ENCODE results near the gene NPHS1. TPM values are rescaled to one million over a fixed set of nuclear protein-coding genes. Genes with fewer than 3 reads are reported as not detected.

The NPHS1 gene
- total RNA-seq, 4 donors from 2014 or later, result not detected

- H3K27ac ChIP-seq, result no peak overlapping the region
- peaks cover 0 to 5% (median 0%) of the 10 kb centered on the region in 4 donors for H3K4me1 ChIP-seq
- no peaks in the 10 kb centered on the region for H3K36me3 ChIP-seq
- no peak overlapping the region for H3K4me3 ChIP-seq
- H3K27me3 ChIP-seq, result peaks cover 76% of the 10 kb centered on the region
- in situ Hi-C loops (cut with MboI; ENCODE audit: low pct_ligation_motif_present in 1 of 4, low pct_unique_long_range_greater_than_20kb in 1 of 4, low sequenced_read_pairs in 3 of 4), result no loop called here
- intact Hi-C loops (cut with DNase I; ENCODE audit: low total_unique reads), result no loop called here
- no peak for TF ChIP-seq EP300 (IDR thresholded peaks at IDR 0.05; ENCODE audit: low read depth)
- TF ChIP-seq, protein P1, sequence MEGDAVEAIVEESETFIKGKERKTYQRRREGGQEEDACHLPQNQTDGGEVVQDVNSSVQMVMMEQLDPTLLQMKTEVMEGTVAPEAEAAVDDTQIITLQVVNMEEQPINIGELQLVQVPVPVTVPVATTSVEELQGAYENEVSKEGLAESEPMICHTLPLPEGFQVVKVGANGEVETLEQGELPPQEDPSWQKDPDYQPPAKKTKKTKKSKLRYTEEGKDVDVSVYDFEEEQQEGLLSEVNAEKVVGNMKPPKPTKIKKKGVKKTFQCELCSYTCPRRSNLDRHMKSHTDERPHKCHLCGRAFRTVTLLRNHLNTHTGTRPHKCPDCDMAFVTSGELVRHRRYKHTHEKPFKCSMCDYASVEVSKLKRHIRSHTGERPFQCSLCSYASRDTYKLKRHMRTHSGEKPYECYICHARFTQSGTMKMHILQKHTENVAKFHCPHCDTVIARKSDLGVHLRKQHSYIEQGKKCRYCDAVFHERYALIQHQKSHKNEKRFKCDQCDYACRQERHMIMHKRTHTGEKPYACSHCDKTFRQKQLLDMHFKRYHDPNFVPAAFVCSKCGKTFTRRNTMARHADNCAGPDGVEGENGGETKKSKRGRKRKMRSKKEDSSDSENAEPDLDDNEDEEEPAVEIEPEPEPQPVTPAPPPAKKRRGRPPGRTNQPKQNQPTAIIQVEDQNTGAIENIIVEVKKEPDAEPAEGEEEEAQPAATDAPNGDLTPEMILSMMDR (IDR thresholded peaks at IDR 0.05), result no peak
- WGBS, 2 donors (ENCODE audit: low coverage in 1 of 2), result 81% methylated on average over 14 of the region's 14 CpGs; no CpG with 5 or more reads in 1 of the 2 donors
- H3K9me3 ChIP-seq, result no peaks in the 10 kb centered on the region
- DNase-seq, result no peak
Measured at GRCh38 chr19:35862528-35862927, 10.2 kb upstream of the NPHS1 start.

DNA sequence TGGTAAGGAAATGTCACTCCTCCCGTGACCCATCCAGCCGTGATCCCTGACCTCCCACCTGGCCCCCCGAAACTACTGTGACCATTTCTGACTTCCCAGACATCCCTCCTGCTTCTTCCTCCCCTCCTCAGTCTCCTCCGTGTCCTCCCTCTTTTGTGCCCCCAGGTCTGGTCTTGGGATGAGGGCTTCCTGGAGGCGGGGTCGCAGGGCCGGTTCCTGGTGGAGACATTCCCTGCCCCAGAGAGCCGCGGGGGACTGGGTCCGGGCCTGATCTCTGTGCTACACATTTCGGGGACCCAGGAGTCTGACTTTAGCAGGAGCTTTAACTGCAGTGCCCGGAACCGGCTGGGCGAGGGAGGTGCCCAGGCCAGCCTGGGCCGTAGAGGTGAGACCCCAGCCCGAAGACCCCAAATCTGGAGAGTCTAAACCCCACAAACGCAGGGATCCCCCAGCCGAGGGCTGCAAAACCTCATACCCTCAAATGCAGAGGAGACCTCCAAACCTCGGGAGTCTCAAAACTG is 9.4 kb upstream of the NPHS1 start:
- peaks cover 0 to 11% (median 2%) of the 10 kb centered on the region in 4 donors for H3K4me1 ChIP-seq
- H3K9me3 ChIP-seq, result no peaks in the 10 kb centered on the region
- H3K27ac ChIP-seq, result no peak overlapping the region
- no peak for TF ChIP-seq POLR2AphosphoS5 (IDR thresholded peaks at IDR 0.05)
- TF ChIP-seq, protein P1 (IDR thresholded peaks at IDR 0.05), result no peak
- no peak for TF ChIP-seq POLR2A (IDR thresholded peaks at IDR 0.05)
- TF ChIP-seq EP300 (IDR thresholded peaks at IDR 0.05; ENCODE audit: low read depth), result no peak
- peaks cover 76% of the 10 kb centered on the region for H3K27me3 ChIP-seq
- in situ Hi-C loops (cut with MboI; ENCODE audit: low pct_ligation_motif_present in 1 of 4, low pct_unique_long_range_greater_than_20kb in 1 of 4, low sequenced_read_pairs in 3 of 4), result no loop called here
- H3K36me3 ChIP-seq, result no peaks in the 10 kb centered on the region
- WGBS, 2 donors (ENCODE audit: low coverage in 1 of 2), result 13 to 51% methylated on average over 3 to 19 of the region's 19 CpGs
- intact Hi-C loops (cut with DNase I; ENCODE audit: low total_unique reads), result no loop called here
- no peak for DNase-seq
- H3K4me3 ChIP-seq, result no peak overlapping the region

GRCh38 chr19:35860818-35861639 is 8.7 kb upstream of the NPHS1 start:
- 17 to 34% methylated on average over 2 to 20 of the region's 55 CpGs for WGBS, 2 donors (ENCODE audit: low coverage in 1 of 2)

DNA sequence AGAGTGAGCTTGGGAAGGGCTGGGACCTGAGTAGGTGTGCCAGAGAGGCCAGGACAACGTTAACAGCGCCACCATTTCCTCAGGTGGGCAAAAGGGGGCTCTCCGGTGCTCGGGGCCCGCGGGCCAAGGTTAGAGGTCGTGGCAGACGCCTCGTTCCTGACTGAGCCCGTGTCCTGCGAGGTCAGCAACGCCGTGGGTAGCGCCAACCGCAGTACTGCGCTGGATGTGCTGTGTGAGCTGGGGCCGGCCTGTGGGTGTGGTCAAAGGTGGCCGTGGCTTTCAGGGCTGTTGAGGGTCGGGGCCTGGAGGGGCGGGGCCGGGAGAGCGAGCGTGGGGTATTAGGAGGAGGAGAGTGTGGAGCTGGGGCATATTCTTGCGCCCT is 8.1 kb upstream of the NPHS1 start:
- in situ Hi-C loops (cut with MboI; ENCODE audit: low pct_ligation_motif_present in 1 of 4, low pct_unique_long_range_greater_than_20kb in 1 of 4, low sequenced_read_pairs in 3 of 4) (no loop called here), intact Hi-C loops (cut with DNase I; ENCODE audit: low total_unique reads) (no loop called here)
- TF ChIP-seq EP300 (IDR thresholded peaks at IDR 0.05; ENCODE audit: low read depth) (no peak), POLR2A (IDR thresholded peaks at IDR 0.05) (no peak), POLR2AphosphoS5 (IDR thresholded peaks at IDR 0.05) (no peak)
- TF ChIP-seq, protein P1 (IDR thresholded peaks at IDR 0.05), result no peak
- peaks cover 0 to 20% (median 10%) of the 10 kb centered on the region in 4 donors for H3K4me1 ChIP-seq
- no peak overlapping the region for H3K27ac ChIP-seq
- no peaks in the 10 kb centered on the region for H3K36me3 ChIP-seq
- no peak for DNase-seq
- no peak overlapping the region for H3K4me3 ChIP-seq
- 29% methylated on average over 21 of the region's 24 CpGs; no CpG with 5 or more reads in 1 of the 2 donors for WGBS, 2 donors (ENCODE audit: low coverage in 1 of 2)
- H3K27me3 ChIP-seq, result peaks cover 83% of the 10 kb centered on the region
- no peaks in the 10 kb centered on the region for H3K9me3 ChIP-seq

More at GRCh38 chr19:35860818-35861639, 8.7 kb upstream of the NPHS1 start:
- no peaks in the 10 kb centered on the region for H3K9me3 ChIP-seq
- no peaks in the 10 kb centered on the region for H3K36me3 ChIP-seq
- no peak overlapping the region for H3K27ac ChIP-seq
- peaks cover 0 to 18% (median 9%) of the 10 kb centered on the region in 4 donors for H3K4me1 ChIP-seq
- peaks cover 83% of the 10 kb centered on the region for H3K27me3 ChIP-seq
- no peak overlapping the region for H3K4me3 ChIP-seq
- intact Hi-C loops (cut with DNase I; ENCODE audit: low total_unique reads), result no loop called here
- in situ Hi-C loops (cut with MboI; ENCODE audit: low pct_ligation_motif_present in 1 of 4, low pct_unique_long_range_greater_than_20kb in 1 of 4, low sequenced_read_pairs in 3 of 4), result no loop called here
- DNase-seq, result no peak
- TF ChIP-seq, protein P1 (IDR thresholded peaks at IDR 0.05), result no peak
- TF ChIP-seq EP300 (IDR thresholded peaks at IDR 0.05; ENCODE audit: low read depth) (no peak), POLR2AphosphoS5 (IDR thresholded peaks at IDR 0.05) (no peak), POLR2A (IDR thresholded peaks at IDR 0.05) (no peak)
